Cortex of kidney (tissue), 1 donor: ENCODE data around the gene GGCX.
"Not testable (repeated sequence)": the region's sequence is repeated elsewhere in the genome, so short reads cannot be mapped to it uniquely, and the experiment has no call there.

Experiments used
- DNase-seq: peaks from one replicate; lab custom pipeline; 2025; lab: John Stamatoyannopoulos, UW

GGCX gene

DNA sequence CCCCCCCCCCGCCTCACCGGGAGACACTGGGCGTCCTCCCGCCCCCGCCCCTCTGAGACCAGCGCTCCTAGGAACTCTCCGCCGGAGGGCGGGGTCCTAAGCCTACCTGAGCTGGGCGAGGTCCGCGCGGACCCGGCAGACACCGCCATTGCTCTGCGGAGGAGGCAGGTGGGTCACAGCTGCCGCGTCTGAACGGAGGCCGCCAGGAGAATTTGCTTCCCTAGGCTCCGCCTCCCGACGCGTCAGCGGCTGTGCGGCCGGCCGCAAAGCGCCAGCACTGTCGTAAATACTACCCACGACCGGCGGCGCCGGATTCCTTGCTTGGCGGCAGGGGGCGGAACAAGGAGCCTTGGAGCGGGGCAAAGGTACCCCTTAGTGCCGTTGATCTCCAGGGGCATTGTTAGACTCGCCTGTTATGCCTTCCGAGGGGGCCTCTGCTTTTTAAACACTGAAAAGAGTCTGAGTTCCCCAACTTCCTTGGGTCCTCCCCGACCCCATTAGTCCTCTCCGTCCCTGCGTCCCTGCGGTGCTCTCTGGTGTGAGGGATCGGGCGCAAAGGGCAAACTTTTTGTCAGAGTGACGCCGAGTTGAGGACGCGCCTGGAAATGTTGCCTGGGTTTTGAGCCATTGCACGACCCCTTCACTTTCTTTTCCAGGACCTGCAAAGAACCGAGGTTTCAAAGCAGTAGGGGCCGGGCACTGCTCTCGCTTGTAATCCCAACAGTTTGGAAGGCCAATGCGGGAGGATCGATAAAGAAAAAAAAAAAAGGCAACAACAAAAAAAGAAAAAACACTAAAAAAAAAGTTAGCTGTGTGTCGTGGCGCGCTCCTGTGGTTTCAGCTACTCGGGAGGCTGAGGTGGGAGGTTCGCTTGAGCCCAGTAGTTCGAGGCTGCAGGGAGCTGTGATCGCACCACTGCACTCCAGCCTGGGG, at the start of gene GGCX:
GGCX (minus strand) TSS at position 214 of the 933 bp plus-strand sequence; CDS start at position 149, 65 bp downstream.
- no peak for DNase-seq

GRCh38 chr2:85607268-85608215, 46.2 kb upstream of the GGCX start:
- no peak for DNase-seq

DNA sequence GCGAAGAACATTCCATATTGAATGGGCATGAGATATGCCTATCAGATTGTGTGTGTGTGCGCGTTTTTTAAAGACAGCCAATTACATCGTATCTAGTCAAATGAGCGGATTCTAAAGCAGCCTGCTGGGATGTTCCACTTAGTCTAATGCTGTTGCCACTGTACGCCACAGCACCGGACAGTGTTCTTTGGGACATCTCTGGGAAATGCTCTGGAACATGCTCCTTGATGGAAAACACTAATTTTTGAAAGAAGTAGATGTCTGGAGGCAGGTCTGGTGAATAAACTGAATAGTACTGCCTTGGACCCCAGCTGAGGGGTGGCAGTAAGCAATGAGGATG, 44.8 kb upstream of the GGCX start:
- DNase-seq: no peak

- no peak for DNase-seq
Measured at GRCh38 chr2:85605406-85606115, 44.3 kb upstream of the GGCX start.

GRCh38 chr2:85604568-85605339, 43.5 kb upstream of the GGCX start:
- DNase-seq: no peak

DNA sequence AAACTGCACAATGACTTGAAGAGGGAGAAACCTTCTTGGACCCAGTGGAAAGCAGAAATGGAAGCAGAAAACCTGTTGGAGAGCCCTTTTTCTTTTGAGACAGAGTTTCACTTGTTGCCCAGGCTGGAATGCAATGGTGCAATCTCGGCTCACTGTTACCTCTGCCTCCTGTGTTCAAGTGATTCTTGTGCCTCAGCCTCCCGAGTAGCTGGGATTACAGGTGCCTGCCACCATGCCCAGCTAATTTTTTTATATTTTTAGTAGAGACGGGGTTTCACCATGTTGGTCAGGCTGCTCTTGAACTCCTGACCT, 42.8 kb upstream of the GGCX start:
- DNase-seq: not testable (repeated sequence)

DNA sequence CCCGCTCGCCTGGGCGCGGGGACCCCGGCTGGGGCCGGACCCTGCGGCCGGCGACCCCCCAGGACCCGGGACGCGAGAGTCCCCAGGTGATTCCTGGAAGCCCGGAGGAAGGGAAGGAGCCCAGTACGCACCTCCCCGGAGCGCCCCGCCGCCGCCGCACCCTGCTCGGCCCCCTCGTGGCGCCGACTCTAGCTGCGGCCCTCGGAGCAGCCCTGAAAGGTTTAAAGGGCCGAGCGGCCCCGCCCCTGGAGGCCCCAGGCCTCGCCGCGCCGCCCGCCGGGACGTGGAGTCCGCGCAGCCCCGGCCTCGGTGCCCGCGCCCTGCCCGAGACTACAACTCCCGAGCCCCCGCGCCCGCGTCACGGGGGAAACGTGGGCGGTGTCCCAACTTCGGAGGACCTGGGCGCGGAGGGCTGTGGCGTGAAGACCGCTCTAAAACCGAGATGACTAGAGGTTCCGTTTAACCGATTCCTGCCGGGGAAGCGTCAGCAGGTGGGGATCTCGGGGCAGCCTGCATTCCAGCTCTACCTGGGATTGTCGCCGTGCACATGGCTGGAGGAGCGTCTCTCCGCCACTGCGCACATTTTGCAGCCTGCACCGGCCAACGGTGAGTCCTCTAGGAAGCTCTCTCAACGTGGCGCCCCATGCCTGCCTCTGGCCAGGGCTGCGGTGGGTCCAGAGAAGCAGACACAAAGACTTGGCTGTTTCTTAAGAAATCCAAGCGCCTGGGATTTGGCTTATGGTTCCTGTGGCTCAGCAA, 41.4 kb upstream of the GGCX start, which contains the start of gene TMEM150A:
TMEM150A (minus strand) TSS at position 223 of the 759 bp plus-strand sequence. CDS start 750 bp downstream, outside the sequence.
- DNase-seq: no peak

DNA sequence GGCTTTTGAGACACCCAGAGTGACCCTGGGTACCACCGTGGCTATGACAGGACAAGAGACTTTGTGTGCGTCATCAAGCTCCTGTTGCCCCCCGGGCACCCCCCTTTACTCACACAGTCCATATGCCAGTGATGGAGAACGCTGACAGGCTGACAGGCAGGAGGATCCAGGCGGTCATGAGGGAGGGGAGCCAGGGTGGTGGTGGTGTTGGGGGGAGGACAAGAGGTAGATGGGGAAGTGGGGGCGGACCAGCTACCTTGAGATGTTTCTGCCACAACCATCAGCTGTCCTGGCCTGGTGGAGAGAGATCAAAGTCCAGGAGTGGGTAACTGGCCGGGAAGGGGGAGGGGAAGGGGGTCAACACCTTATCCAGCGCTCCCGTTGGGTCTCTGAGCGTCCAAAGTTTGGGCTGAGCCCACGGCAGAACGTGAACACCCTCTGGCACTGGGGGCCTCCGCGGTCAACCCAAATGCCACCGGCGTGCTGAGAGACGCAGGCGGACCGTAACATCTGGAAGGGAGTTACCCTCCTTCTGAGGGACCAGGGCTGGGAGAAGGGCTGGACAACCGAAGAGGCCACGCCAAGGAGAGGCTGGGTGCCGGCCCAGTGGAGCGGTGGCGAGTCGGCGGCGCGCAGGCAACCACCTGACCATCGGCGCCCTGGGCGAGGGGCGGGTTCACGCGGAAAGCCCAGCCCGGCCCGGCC, 40.6 kb upstream of the GGCX start:
- no peak for DNase-seq

DNA sequence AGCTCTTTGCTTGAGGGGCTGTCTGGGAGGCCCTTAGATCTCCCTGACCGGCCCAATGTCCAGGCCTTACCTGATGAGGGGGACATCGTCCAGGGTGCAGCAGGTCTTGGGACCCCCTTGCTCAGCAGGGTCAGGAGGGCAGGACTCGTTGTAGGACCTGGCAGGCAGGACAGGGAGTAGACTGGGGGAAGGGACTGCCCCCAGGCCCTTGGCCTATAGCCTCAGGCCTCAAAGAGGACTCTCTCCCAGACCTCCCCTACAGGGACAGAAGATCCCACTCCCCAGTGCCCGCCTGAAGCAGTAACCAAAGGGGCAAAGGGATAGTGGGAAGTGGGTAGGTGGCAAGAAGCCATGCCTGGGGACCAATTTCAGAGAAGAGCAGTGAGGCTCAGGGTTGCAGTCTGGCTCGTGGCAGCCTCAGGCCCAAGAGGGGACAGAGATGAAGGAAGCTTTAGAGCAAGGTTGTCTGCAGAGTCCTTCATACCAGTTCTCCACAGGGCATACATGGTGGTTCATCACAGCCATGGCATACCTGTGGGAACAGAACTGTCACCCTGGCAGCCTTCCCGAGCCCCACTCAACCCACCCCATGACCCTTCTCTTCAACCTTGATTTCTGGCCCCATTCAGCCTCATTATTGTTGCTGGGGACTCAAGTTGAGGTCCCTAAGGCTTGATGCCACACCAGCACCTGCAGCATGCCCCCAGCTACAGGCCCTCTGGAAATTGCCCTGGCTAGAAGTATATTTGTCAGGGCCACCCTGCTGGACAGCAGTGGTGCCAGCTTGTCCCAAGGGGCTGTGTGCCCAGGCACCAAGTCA, 39.9 kb upstream of the GGCX start:
- DNase-seq: no peak

DNA sequence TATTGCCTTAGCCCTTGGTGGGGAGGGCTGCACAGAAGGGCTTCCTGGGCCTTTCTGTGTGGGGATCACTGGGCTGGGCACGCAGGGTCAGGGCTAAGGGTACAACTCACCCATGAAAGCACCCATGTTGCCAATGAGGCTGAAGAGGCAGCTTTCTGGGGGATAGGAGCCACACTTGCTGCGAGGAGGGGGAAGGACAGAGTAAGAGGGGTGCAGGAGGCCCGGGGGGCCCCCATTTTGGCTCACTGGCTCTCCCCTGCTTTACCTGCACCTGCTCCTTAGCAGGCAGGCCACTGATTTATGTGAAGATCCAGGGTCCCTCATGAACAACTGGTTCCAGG, 38.9 kb upstream of the GGCX start:
- no peak for DNase-seq

DNA sequence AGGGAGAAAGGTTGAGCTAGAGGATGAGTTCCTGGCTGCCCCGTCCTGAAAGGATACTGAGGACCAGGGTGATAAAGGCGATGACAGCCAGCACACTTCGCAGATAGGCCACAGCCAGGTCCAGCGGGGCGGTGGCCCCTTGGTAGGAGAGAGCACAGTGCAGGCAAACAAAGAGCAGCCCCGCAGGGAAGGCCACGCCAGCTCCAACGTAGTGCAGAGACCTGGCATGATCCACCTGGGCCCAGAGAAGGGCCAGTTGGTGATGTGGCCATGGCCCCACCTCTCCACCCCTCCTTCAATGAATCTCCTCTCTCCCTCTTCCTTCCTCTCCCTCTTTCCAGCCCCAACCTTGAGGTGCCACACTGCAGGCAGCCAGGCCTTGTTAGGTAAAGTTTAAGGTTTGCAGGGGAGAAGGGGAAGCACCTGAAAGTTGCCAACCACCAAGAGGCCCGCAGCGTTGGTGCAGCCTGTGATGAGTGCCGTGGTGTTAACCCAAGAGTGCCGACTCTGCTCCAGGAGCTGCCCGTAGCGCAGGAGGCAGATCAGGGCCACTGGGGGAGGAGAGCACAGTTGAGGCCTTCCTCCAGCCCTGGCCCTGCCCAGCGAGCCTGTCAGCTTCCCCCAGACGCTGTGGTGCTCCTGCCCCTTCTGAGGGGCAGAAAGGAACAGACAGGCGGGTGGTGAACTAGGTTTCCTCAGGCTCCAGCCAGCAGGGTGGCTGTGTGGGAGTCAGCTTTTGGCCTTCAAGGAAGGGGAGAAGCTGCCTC, 38.4 kb upstream of the GGCX start:
- no peak for DNase-seq

DNA sequence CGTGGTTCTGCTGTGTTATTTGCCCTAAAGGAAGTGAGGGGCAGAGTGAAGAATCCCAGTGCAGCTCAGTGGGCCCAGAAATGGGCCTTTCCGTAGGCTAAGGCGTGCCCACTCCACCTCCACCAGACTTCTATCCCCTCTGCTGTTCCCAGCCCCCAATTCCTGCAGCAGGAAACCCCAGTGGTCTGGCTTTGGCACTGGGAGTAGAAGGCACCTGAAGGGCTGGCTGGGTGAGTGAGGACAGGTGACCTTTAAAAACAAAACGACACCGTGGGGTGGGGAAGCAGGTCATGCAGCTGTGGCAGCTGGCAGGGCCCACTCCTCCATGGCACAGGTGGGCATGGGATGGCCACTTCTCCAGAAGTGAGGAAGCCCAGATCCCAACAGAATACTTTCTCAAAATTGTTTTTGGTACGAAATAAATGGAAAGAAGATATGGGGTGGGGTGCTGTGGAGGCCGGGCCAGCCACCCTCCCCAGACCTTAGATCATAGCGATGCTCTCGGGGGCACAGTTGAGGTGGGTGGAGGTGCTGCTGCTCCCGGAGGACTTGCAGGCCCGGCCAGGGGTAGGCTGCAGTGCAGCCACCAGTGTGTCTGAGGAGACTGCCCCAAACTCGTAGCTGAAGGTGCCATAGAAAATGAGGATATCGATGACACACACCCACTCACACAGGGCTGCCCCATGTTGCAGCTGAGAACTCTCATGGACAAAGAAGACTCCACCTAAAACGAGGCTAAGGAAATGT, 37.5 kb upstream of the GGCX start:
- no peak for DNase-seq

DNA sequence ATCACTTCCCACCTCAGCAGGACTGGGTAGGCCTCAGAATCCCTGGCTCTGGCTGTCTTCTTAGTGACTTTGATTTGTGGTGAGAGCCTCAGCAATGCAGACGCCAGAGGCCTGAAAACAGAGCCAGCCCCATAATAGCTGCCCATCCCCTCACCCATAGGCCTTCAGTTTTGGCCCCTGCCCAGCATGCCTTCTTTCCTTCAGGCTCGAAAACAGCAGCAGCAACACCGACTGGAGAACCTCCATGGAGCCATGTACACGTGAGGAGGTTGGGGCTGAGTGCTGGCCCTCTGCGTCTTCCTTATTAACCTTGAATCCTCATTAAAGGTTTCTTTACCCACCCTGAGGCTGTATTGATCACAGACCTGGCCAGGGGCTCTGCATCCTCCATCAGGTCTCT, 35.9 kb upstream of the GGCX start:
- no peak for DNase-seq

GRCh38 chr2:85596486-85597143, 35.3 kb upstream of the GGCX start:
- no peak for DNase-seq

DNA sequence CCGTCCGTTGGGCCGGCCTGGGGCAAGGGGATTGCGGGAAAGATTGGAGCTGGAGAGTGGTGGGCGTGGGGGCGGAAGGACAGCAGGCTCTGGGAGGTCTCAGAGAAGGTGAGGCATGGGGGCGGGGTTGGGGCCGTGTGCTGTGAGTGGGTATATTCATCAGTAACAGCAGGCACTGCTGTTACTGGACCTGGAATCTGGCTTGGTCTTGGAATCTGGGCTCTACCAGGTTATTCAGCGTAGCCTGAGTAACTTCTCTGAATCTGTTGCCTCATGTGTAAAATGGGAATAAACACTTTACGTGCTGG, 34.7 kb upstream of the GGCX start:
- no peak for DNase-seq

GRCh38 chr2:85595301-85596025, 34.2 kb upstream of the GGCX start, which contains the start of gene RNF181:
Gene RNF181 (plus strand): TSS chr2:85595745. CDS start chr2:85595764, 19 bp downstream.
- no peak for DNase-seq
